Measurements from ENCODE around the gene PCDHB15.
"Not testable (repeated sequence)": the region's sequence is repeated elsewhere in the genome, so short reads cannot be mapped to it uniquely, and the experiment has no call there.

DNA sequence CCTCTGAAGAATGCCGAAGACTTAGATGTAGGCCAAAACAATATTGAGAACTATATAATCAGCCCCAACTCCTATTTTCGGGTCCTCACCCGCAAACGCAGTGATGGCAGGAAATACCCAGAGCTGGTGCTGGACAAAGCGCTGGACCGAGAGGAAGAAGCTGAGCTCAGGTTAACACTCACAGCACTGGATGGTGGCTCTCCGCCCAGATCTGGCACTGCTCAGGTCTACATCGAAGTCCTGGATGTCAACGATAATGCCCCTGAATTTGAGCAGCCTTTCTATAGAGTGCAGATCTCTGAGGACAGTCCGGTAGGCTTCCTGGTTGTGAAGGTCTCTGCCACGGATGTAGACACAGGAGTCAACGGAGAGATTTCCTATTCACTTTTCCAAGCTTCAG is 30.6 kb upstream of the PCDHB15 start:
- TF ChIP-seq, protein P1, sequence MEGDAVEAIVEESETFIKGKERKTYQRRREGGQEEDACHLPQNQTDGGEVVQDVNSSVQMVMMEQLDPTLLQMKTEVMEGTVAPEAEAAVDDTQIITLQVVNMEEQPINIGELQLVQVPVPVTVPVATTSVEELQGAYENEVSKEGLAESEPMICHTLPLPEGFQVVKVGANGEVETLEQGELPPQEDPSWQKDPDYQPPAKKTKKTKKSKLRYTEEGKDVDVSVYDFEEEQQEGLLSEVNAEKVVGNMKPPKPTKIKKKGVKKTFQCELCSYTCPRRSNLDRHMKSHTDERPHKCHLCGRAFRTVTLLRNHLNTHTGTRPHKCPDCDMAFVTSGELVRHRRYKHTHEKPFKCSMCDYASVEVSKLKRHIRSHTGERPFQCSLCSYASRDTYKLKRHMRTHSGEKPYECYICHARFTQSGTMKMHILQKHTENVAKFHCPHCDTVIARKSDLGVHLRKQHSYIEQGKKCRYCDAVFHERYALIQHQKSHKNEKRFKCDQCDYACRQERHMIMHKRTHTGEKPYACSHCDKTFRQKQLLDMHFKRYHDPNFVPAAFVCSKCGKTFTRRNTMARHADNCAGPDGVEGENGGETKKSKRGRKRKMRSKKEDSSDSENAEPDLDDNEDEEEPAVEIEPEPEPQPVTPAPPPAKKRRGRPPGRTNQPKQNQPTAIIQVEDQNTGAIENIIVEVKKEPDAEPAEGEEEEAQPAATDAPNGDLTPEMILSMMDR (IDR thresholded peaks at IDR 0.05; ENCODE audit: borderline replicate concordance, extremely low read depth, low read length, poor library complexity, severe bottlenecking), result not testable (repeated sequence)
- not testable (repeated sequence) for TF ChIP-seq EZH2 (IDR thresholded peaks at IDR 0.05; ENCODE audit: borderline replicate concordance, low read depth, low read length, severe bottlenecking)
